Stimulated activated naive CD8-positive, alpha-beta T cell treated with anti-CD3 and anti-CD28 coated beads, Interleukin-15, Interleukin-2, amounts not matched to agents 100 ng/mL and 50 ng/mL, for 24 hours (primary cell): ENCODE results near the gene LLGL1.

Experiments used
- H3K27ac Mint-ChIP-seq: one replicate; pipeline ENCODE4 v1.8.0; 2021; ENCODE audit warnings: mild to moderate bottlenecking, mixed read lengths
- H3K27me3 Mint-ChIP-seq: one replicate; pipeline ENCODE4 v1.8.0; 2021; ENCODE audit warnings: mixed read lengths
- H3K36me3 Mint-ChIP-seq: one replicate; pipeline ENCODE4 v1.8.0; 2021; ENCODE audit warnings: low read depth, mixed read lengths
- H3K4me1 Mint-ChIP-seq: one replicate; pipeline ENCODE4 v1.8.0; 2021; ENCODE audit warnings: low read depth, mixed read lengths
- H3K4me3 Mint-ChIP-seq: one replicate; pipeline ENCODE4 v1.8.0; 2021; ENCODE audit warnings: mild to moderate bottlenecking, mixed read lengths
- H3K9me3 Mint-ChIP-seq: one replicate; pipeline ENCODE4 v1.8.0; 2021; ENCODE audit warnings: mixed read lengths

The LLGL1 gene

DNA sequence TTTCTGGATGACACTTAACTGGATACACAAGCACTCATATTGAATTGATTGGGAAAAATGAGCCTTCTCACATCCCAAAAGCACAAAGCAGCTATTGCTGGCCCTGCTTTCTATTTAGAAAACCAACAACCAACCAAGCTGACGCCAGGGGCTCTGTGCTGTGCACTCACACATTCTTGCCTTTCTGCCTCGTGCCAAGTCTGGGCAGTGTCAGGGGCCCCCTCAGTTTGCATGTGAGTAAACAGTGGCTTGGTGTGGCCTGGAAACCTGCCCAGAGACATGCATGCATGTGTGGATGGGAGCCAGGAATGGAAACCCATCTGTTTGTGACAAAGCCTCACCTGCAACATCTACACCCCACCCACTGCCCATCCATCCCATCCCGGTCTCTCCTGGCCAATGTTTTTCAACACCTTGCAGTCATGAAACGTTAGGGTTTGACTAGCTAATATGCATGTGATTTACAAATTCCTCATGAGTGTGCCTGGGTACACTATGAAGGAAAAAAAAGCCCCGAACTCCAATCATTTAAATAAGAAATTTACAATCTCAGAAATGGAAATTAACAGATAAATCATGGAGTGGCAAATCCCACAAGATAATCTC, 55.4 kb downstream of the LLGL1 start:
- no peaks in the 10 kb centered on the region for H3K4me1 Mint-ChIP-seq
- peaks cover 67% of the 10 kb centered on the region for H3K36me3 Mint-ChIP-seq
- no peaks in the 10 kb centered on the region for H3K27me3 Mint-ChIP-seq
- H3K27ac Mint-ChIP-seq: no peak overlapping the region
- no peaks in the 10 kb centered on the region for H3K9me3 Mint-ChIP-seq
- no peak overlapping the region for H3K4me3 Mint-ChIP-seq

DNA sequence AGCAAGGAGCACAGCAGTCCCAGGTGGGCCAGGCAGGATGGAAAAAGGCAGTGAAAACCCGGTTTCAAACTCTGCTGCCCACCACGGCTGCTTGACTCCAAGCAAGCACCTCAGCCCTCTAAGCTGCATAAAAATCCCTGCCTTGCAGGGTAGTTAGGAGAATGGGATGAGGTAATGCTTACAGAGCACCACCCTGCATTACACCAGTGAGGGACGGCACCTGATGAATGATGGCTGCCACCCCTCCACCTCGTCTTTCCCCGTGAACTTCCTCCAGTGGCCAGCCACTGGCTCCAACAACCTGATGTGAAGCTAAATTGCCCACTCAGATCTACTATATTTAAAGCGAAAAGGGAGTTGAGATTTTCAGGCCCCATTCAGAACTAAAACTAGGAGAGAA, 56.4 kb downstream of the LLGL1 start:
- Mint-ChIP-seq H3K36me3 (peaks cover 64% of the 10 kb centered on the region), H3K4me3 (no peak overlapping the region), H3K27ac (no peak overlapping the region)

DNA sequence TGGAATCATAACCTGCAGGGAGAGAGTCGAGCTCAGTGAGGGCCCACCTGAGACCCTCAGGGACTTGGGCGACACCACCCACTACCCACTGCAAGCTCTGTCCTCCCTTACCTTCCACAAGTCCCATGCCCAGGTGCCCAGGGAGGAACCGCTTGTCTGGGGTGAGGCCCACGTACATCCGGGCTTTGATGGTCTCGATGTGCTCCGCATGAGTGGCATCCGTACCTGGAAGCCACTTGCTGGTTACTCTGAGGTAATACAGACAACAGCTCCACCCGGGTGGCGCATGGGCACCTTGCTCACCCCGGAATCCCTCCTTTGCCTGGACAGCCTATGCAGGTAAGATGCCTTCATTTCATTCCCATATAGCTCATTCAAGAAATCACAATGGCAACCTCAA, 59.9 kb downstream of the LLGL1 start:
- H3K27me3 Mint-ChIP-seq: no peaks in the 10 kb centered on the region
- H3K4me3 Mint-ChIP-seq: no peak overlapping the region
- H3K36me3 Mint-ChIP-seq: peaks cover 79% of the 10 kb centered on the region
- H3K4me1 Mint-ChIP-seq: no peaks in the 10 kb centered on the region
- H3K9me3 Mint-ChIP-seq: no peaks in the 10 kb centered on the region
- H3K27ac Mint-ChIP-seq: no peak overlapping the region

More for the DNA sequence above, 56.4 kb downstream of the LLGL1 start:
- Mint-ChIP-seq H3K27me3 (no peaks in the 10 kb centered on the region), H3K4me1 (no peaks in the 10 kb centered on the region), H3K9me3 (no peaks in the 10 kb centered on the region)

DNA sequence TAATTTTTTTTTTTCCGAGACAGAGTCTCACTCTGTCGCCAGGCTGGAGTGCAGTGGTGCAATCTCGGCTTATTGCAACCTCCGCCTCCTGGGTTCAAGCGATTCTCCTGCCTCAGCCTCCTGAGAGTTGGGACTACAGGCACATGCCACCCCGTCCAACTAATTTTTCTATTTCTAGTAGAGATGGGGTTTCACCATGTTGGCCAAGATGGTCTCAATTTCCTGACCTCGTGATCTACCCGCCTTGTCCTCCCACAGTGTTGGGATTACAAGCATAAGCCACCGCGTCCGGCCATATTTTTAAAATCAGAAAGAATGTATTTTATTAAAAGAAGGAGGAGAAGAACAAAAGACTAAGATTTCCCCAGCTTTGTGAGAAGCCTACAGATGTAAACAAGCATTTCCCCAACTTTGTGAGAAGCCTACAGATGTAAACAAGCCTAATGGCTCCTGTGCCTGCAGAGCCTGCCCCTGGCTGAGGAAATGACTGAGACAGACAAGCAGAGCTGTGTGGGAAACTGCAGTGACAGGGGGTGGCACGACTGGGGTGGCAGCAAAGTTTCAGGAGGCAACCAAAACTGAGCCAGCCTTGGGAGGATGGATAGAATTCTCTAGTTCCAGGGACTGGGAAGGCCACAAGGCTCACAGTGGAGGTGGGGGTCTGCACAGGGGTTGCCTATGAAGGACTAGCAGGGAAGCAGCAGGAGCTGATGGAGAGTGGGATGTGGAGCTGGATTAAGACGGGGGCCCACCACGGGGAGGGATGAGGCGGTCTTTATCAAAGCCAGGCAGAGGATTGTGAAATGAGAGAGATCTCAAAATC, 66.5 kb downstream of the LLGL1 start:
- Mint-ChIP-seq H3K4me1 (no peaks in the 10 kb centered on the region), H3K36me3 (peaks cover 71% of the 10 kb centered on the region), H3K9me3 (no peaks in the 10 kb centered on the region), H3K4me3 (no peak overlapping the region), H3K27me3 (no peaks in the 10 kb centered on the region), H3K27ac (no peak overlapping the region)
